ENCODE measurements around the gene CEND1. TPM values are rescaled to one million over a fixed set of nuclear protein-coding genes. Genes with fewer than 3 reads are reported as not detected.
A peak's percentile ranks its signal among the peaks of the same experiment; 100 is the strongest.

The CEND1 gene
- total RNA-seq, 1 experiment from 2014 or later: 0.81 TPM

DNA sequence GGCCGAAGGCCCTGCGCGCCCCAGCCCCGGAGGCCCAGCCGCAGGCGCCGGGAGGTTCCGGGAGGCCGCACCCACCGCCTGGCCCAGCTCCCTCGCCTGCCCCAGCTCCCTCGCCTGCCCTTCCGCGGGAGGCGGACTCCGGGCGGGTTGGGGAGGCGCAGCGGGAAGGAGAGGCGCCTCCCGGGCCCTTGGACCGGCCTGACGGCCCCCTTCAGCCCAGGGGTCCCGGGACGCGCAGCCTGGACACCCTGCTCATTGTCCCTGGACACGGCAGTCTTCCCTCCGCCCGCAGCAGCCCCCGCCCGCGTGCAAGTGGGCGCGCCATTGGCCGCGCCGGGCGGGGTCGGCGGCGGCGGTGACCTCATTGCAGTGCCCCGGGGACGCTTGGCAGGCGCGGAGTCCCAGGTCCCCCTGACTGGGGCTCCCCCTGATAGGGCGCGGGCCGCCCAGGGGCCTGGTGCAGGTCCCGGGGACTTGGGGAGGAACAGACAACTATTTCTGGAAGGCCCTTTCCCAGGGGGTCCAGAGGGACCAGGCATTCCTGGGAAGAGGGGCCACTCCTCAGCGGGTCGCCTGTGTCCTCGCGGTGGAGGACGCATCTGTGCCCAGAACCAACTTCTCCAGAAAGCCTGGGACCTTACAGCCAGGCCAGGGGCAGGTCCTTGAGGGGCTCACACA is 43.4 kb upstream of the CEND1 start:
- H3K36me3 Mint-ChIP-seq (ENCODE audit: insufficient read depth in 1 of 3, low read depth in 3 of 3): peaks cover 8 to 24% (median 17%) of the 10 kb centered on the region in 3 experiments; a peak in 5 of 7 replicates
- Histone ChIP-seq H2BK12ac (ENCODE audit: insufficient read length, low read depth, low read length) (no peak overlapping the region), H3K14ac (ENCODE audit: insufficient read depth, low read length) (0 out of 2 replicates have a peak overlapping the region, but pooled peaks have one; percentile 24), H2AFZ (ENCODE audit: low read length) (no peak overlapping the region), H3K9me3 (ENCODE audit: control insufficient read depth, low read depth, low read length) (no peaks in the 10 kb centered on the region), H4K8ac (replicated peaks; ENCODE audit: insufficient read length, low read depth, low read length) (no peak overlapping the region), H2BK15ac (ENCODE audit: low read depth, low read length) (no peak overlapping the region), H3K23me2 (ENCODE audit: insufficient read length, low read depth, low read length, poor library complexity, severe bottlenecking) (peaks cover 25% of the 10 kb centered on the region), H4K5ac (ENCODE audit: insufficient read length, low read depth, low read length) (no peak overlapping the region), H2BK120ac (ENCODE audit: low read depth, low read length, poor library complexity, severe bottlenecking) (no peak overlapping the region), H2BK5ac (ENCODE audit: insufficient read length, low read length) (no peak overlapping the region), H3K79me1 (ENCODE audit: insufficient read depth, low read depth, low read length, poor library complexity, severe bottlenecking) (no peaks in the 10 kb centered on the region), H3K4me2 (ENCODE audit: insufficient read depth, insufficient read length, low read length) (peak overlapping the region; percentile 57), H3K4ac (ENCODE audit: low read depth, low read length) (no peak overlapping the region), H3K27me3 (ENCODE audit: insufficient read depth, low read length) (peaks cover 9% of the 10 kb centered on the region; the same call in 1 of the 2 replicates), H2AK5ac (ENCODE audit: insufficient read length, low read length) (no peak overlapping the region), H4K91ac (ENCODE audit: insufficient read length, low read depth, low read length) (no peak overlapping the region), H3K9ac (ENCODE audit: extremely low read depth, insufficient read length, low read length) (no peak overlapping the region), H3K4me1 (ENCODE audit: insufficient read depth, low read length) (no peaks in the 10 kb centered on the region; the same call in 1 of the 2 replicates), H3K79me2 (ENCODE audit: insufficient read depth, low read length) (no peaks in the 10 kb centered on the region), H3K27ac (ENCODE audit: insufficient read length, low read depth, low read length) (no peak overlapping the region), H4K20me1 (ENCODE audit: control insufficient read depth, insufficient read depth, insufficient read length) (no peaks in the 10 kb centered on the region), H3T11ph (ENCODE audit: low read length) (no peak overlapping the region), H3K23ac (ENCODE audit: insufficient read length, low read depth, low read length) (no peak overlapping the region), H3K56ac (ENCODE audit: insufficient read length, low read depth, low read length) (no peak overlapping the region), H2BK20ac (ENCODE audit: low read depth, low read length, poor library complexity, severe bottlenecking) (no peak overlapping the region), H3K18ac (ENCODE audit: insufficient read length, low read depth, low read length) (no peak overlapping the region)
- H3K4me1 Mint-ChIP-seq: peaks cover 28 to 38% of the 10 kb centered on the region in 2 experiments
- H3K9me3 Mint-ChIP-seq: no peaks in the 10 kb centered on the region
- no CpG with 5 or more reads among the region's 55 CpGs for WGBS (ENCODE audit: extremely low coverage, insufficient read length, low lambda C conversion rate)
- H3K27ac Mint-ChIP-seq: no peak overlapping the region
- H3K27me3 Mint-ChIP-seq (ENCODE audit: low read depth): peaks cover 27% of the 10 kb centered on the region
- peak overlapping the region; percentile 65 to 79 for H3K4me3 Mint-ChIP-seq
- DNase-seq: no peak
- TF ChIP-seq CTCF (conservative IDR thresholded peaks at IDR 0.05): no peak

Measured in H9 (cell line).